Hepatocyte (in vitro differentiated cells): ENCODE results near the gene OR14K1. TPM values are rescaled to one million over a fixed set of nuclear protein-coding genes. Genes with fewer than 3 reads are reported as not detected.
"Not testable (repeated sequence)": the region's sequence is repeated elsewhere in the genome, so short reads cannot be mapped to it uniquely, and the experiment has no call there.

Experiments used
- DNase-seq: peaks from one replicate; pipeline ENCODE4 v3.0.0-alpha.2; 2016; ENCODE audit warnings: low spot score
- H2AFZ ChIP-seq: fragments of 200-600 bp; sonication (generic); 2 replicates; pipeline ENCODE4 v1.6.0; 2016; ENCODE audit warnings: antibody characterized with exemption, mild to moderate bottlenecking
- H3K27ac ChIP-seq: fragments of 200-600 bp; sonication (generic); 2 replicates; pipeline ENCODE4 v1.5.1; 2016; ENCODE audit warnings: mild to moderate bottlenecking
- H3K27me3 ChIP-seq: fragments of 200-600 bp; sonication (generic); 2 replicates; pipeline ENCODE4 v1.6.1; 2016
- H3K36me3 ChIP-seq: fragments of 200-600 bp; sonication (generic); replicated peaks from 2 replicates; pipeline ENCODE4 v1.5.1; 2016; ENCODE audit warnings: low read depth; ENCODE audit not compliant: insufficient read depth
- H3K4me1 ChIP-seq: fragments of 200-600 bp; sonication (generic); 2 replicates; pipeline ENCODE4 v1.5.1; 2016; ENCODE audit warnings: mild to moderate bottlenecking, moderate library complexity; ENCODE audit not compliant: insufficient read depth
- H3K4me2 ChIP-seq: fragments of 200-600 bp; sonication (generic); 2 replicates; pipeline ENCODE4 v1.6.0; 2016
- H3K4me3 ChIP-seq: fragments of 200-600 bp; sonication (generic); 2 replicates; pipeline ENCODE4 v1.5.1; 2016; ENCODE audit warnings: mild to moderate bottlenecking
- H3K79me2 ChIP-seq: fragments of 200-600 bp; sonication (generic); 2 replicates; pipeline ENCODE4 v1.6.0; 2017; ENCODE audit warnings: mild to moderate bottlenecking
- H3K9me2 ChIP-seq: fragments of 200-600 bp; sonication (generic); replicated peaks from 2 replicates; pipeline ENCODE4 v1.6.0; 2017; ENCODE audit warnings: mild to moderate bottlenecking; ENCODE audit not compliant: insufficient read depth
- H3K9me3 ChIP-seq: fragments of 200-600 bp; sonication (generic); 2 replicates; pipeline ENCODE4 v1.5.1; 2016; ENCODE audit warnings: low read depth, mild to moderate bottlenecking
- H4K20me1 ChIP-seq: fragments of 200-600 bp; sonication (generic); 2 replicates; pipeline ENCODE4 v1.6.0; 2016; ENCODE audit warnings: mild to moderate bottlenecking; ENCODE audit not compliant: insufficient read depth, poor library complexity, severe bottlenecking
- CTCF ChIP-seq: fragments of 200-600 bp; sonication (generic); IDR thresholded peaks from 2 replicates; pipeline ENCODE4 v1.5.1; 2016; ENCODE audit warnings: antibody characterized with exemption, mild to moderate bottlenecking; ENCODE audit not compliant: poor library complexity
- EZH2 ChIP-seq: fragments of 200-600 bp; sonication (generic); IDR thresholded peaks from 2 replicates; pipeline ENCODE4 v1.6.1; 2016; ENCODE audit warnings: antibody characterized with exemption, mild to moderate bottlenecking, borderline replicate concordance
- EZH2phosphoT487 ChIP-seq: fragments of 200-600 bp; sonication (generic); IDR thresholded peaks from one replicate; pipeline ENCODE4 v1.6.1; 2018; ENCODE audit warnings: antibody characterized with exemption, mild to moderate bottlenecking, low read depth, moderate library complexity; ENCODE audit not compliant: unreplicated experiment, severe bottlenecking
- WGBS: methylation state at CpG from one replicate; pipeline ENCODE4 v1.1.6; 2016; ENCODE audit warnings: low lambda C conversion rate; ENCODE audit errors: missing lambda C conversion rate; 5-methylcytosine and 5-hydroxymethylcytosine counted together
- polyA plus RNA-seq: library from polyadenylated mRNA; unstranded; fragments of >200 nt; fragmentation: Nextera tagmentation; extraction: Ambion mirVana; gene quantifications from 2 replicates; pipeline ENCODE4 v1.2.1, GENCODE V29; 2016
- total RNA-seq: library from RNA; depleted of rRNA; stranded (reverse); fragments of >200 nt; gene quantifications from 2 replicates; pipeline ENCODE4 v1.2.3, GENCODE V29; 2014

OR14K1 gene
- total and polyA plus RNA-seq, 2 experiments from 2014 or later = not detected

GRCh38 chr1:247716546-247716945 lies 21.9 kb upstream of the OR14K1 start, which contains the start of gene OR6F1:
OR6F1 (minus strand) TSS chr1:247716646; CDS start chr1:247712755, 3,891 bp downstream.
- Histone ChIP-seq H3K79me2 (no peaks in the 10 kb centered on the region), H3K4me1 (no peaks in the 10 kb centered on the region), H3K27ac (no peak within 1 kb of the TSS), H4K20me1 (no peaks in the 10 kb centered on the region), H3K4me3 (no peak within 1 kb of the TSS), H3K9me3 (no peaks in the 10 kb centered on the region), H3K27me3 (no peaks in the 10 kb centered on the region), H2AFZ (no peak within 1 kb of the TSS), H3K36me3 (no peaks in the 10 kb centered on the region), H3K9me2 (no peaks in the 10 kb centered on the region), H3K4me2 (no peak within 1 kb of the TSS)
- 72% methylated on average over 3 of the region's 3 CpGs for WGBS
- no peak for DNase-seq
- TF ChIP-seq EZH2phosphoT487 (no peak), CTCF (no peak), EZH2 (no peak)

- no peak for TF ChIP-seq EZH2phosphoT487
- TF ChIP-seq CTCF = no peak
- no peak for TF ChIP-seq EZH2
- Histone ChIP-seq H3K4me1 (no peaks in the 10 kb centered on the region), H3K4me2 (no peak overlapping the region), H2AFZ (no peak overlapping the region), H3K9me3 (no peaks in the 10 kb centered on the region), H4K20me1 (no peaks in the 10 kb centered on the region), H3K4me3 (no peak overlapping the region), H3K79me2 (no peaks in the 10 kb centered on the region), H3K27me3 (no peaks in the 10 kb centered on the region), H3K9me2 (no peaks in the 10 kb centered on the region), H3K36me3 (no peaks in the 10 kb centered on the region), H3K27ac (no peak overlapping the region)
- no peak for DNase-seq
- 84% methylated on average over 4 of the region's 4 CpGs for WGBS
Measured at GRCh38 chr1:247721222-247721621, 17.2 kb upstream of the OR14K1 start.

GRCh38 chr1:247740721-247741120 lies 2.3 kb downstream of the OR14K1 start:
- Histone ChIP-seq H3K79me2 (no peaks in the 10 kb centered on the region), H3K27ac (no peak overlapping the region), H3K9me2 (no peaks in the 10 kb centered on the region), H3K27me3 (no peaks in the 10 kb centered on the region), H3K36me3 (no peaks in the 10 kb centered on the region), H4K20me1 (no peaks in the 10 kb centered on the region), H3K9me3 (no peaks in the 10 kb centered on the region), H2AFZ (no peak overlapping the region), H3K4me2 (no peak overlapping the region), H3K4me3 (no peak overlapping the region), H3K4me1 (no peaks in the 10 kb centered on the region)
- no peak for DNase-seq
- WGBS = 51% methylated on average over 2 of the region's 2 CpGs
- TF ChIP-seq CTCF (no peak), EZH2phosphoT487 (no peak)

GRCh38 chr1:247741756-247742155 lies 3.3 kb downstream of the OR14K1 start:
- Histone ChIP-seq H2AFZ (no peak overlapping the region), H3K9me2 (no peaks in the 10 kb centered on the region), H3K4me2 (no peak overlapping the region), H3K4me3 (no peak overlapping the region), H3K27ac (no peak overlapping the region), H3K79me2 (no peaks in the 10 kb centered on the region), H3K4me1 (no peaks in the 10 kb centered on the region), H4K20me1 (no peaks in the 10 kb centered on the region), H3K9me3 (no peaks in the 10 kb centered on the region), H3K36me3 (no peaks in the 10 kb centered on the region), H3K27me3 (no peaks in the 10 kb centered on the region)
- DNase-seq = no peak
- 73% methylated on average over 5 of the region's 5 CpGs for WGBS
- TF ChIP-seq EZH2phosphoT487 (no peak), CTCF (no peak), EZH2 (no peak)

- not testable (repeated sequence) for H3K36me3 ChIP-seq, H3K27me3 ChIP-seq, H4K20me1 ChIP-seq, H3K4me3 ChIP-seq, H3K27ac ChIP-seq, DNase-seq, H3K9me2 ChIP-seq, H3K9me3 ChIP-seq, H3K4me1 ChIP-seq, H2AFZ ChIP-seq, H3K79me2 ChIP-seq, H3K4me2 ChIP-seq
- 32% methylated on average over 3 of the region's 3 CpGs for WGBS
Measured at GRCh38 chr1:247742215-247742760, 3.9 kb downstream of the OR14K1 start.
